ENCODE measurements around the gene GABRG3. TPM values are rescaled to one million over a fixed set of nuclear protein-coding genes. Genes with fewer than 3 reads are reported as not detected.

Gene GABRG3
- total and polyA plus RNA-seq, 10 of the 15 experiments (the other 5 are each of a cell fraction or from before 2014, with no cell fraction given), result 0.15 TPM; not detected in 9

GRCh38 chr15:27418726-27419125 is 447.7 kb downstream of the GABRG3 start:
- ATAC-seq (no peak), DNase-seq (ENCODE audit: low read depth, low spot score) (no peak), FAIRE-seq (no peak)
- ChIA-PET CTCF (no interaction called here), RAD21 (ENCODE audit: unreplicated experiment) (no interaction called here), SMC1A (ENCODE audit: uncharacterized antibody, unreplicated experiment) (no interaction called here), POLR2A (no interaction called here)
- no peaks in the 10 kb centered on the region for H3K36me3 ChIP-seq (ENCODE audit: control insufficient read depth in 2 of 2, insufficient read depth in 2 of 2, low read length in 1 of 2)
- no peaks in the 10 kb centered on the region; the same call in 2 of the 3 replicates for H3K9me3 ChIP-seq (replicated peaks; ENCODE audit: control insufficient read depth, insufficient read depth, low read length)
- no peak overlapping the region for H3K27ac ChIP-seq (ENCODE audit: control insufficient read depth, insufficient read depth)
- no peaks in the 10 kb centered on the region for H3K27me3 ChIP-seq (replicated peaks in 1 of 2; ENCODE audit: control insufficient read depth in 2 of 2, insufficient read depth in 2 of 2, low read length in 1 of 2)
- no peaks in the 10 kb centered on the region for H3K79me2 ChIP-seq (ENCODE audit: control insufficient read depth, insufficient read depth, low read length)
- no peak overlapping the region for H3K4me2 ChIP-seq (ENCODE audit: control insufficient read depth, insufficient read depth)
- H2AFZ ChIP-seq (ENCODE audit: control insufficient read depth, low read depth, low read length), result no peak overlapping the region
- no peak overlapping the region for H3K4me3 ChIP-seq
- no TSS peak for BruUV-seq (replicated peaks)
- intact Hi-C loops (cut with micrococcal nuclease; ENCODE audit: unreplicated experiment) (no loop called here), in situ Hi-C loops (cut with MboI) (no loop called here)
- TF ChIP-seq KLF5 (IDR thresholded peaks at IDR 0.05; ENCODE audit: partially characterized antibody) (no peak), ESRRA (IDR thresholded peaks at IDR 0.05; ENCODE audit: low read length) (no peak), ZNF592 (IDR thresholded peaks at IDR 0.05) (no peak), RELB (IDR thresholded peaks at IDR 0.05; ENCODE audit: low read depth) (no peak), IKZF1 (conservative IDR thresholded peaks at IDR 0.05) (no peak), KAT2A (conservative IDR thresholded peaks at IDR 0.05; ENCODE audit: control insufficient read depth, low read depth, low read length) (no peak), ETV6 (conservative IDR thresholded peaks at IDR 0.05 in 1 of 2, IDR thresholded peaks at IDR 0.05 in 1 of 2; ENCODE audit: borderline replicate concordance in 1 of 2, low read depth in 1 of 2) (no peak), NR2C2 (IDR thresholded peaks at IDR 0.05; ENCODE audit: borderline replicate concordance, control insufficient read depth, insufficient read length, low read depth) (no peak), SMAD1 (IDR thresholded peaks at IDR 0.05; ENCODE audit: low read depth, partially characterized antibody) (no peak)
- TF ChIP-seq, protein P1, sequence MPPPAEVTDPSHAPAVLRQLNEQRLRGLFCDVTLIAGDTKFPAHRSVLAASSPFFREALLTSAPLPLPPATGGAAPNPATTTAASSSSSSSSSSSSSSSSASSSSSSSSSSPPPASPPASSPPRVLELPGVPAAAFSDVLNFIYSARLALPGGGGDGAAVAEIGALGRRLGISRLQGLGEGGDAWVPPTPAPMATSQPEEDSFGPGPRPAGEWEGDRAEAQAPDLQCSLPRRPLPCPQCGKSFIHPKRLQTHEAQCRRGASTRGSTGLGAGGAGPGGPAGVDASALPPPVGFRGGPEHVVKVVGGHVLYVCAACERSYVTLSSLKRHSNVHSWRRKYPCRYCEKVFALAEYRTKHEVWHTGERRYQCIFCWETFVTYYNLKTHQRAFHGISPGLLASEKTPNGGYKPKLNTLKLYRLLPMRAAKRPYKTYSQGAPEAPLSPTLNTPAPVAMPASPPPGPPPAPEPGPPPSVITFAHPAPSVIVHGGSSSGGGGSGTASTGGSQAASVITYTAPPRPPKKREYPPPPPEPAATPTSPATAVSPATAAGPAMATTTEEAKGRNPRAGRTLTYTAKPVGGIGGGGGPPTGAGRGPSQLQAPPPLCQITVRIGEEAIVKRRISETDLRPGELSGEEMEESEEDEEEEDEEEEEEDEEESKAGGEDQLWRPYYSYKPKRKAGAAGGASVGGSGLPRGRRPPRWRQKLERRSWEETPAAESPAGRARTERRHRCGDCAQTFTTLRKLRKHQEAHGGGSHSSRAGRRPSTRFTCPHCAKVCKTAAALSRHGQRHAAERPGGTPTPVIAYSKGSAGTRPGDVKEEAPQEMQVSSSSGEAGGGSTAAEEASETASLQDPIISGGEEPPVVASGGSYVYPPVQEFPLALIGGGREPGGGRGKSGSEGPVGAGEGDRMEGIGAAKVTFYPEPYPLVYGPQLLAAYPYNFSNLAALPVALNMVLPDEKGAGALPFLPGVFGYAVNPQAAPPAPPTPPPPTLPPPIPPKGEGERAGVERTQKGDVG (CRISPR knock-in tag; IDR thresholded peaks at IDR 0.05), result no peak
- 1% methylated on average over 5 of the region's 5 CpGs for WGBS (ENCODE audit: insufficient coverage, insufficient replicate concordance, low lambda C conversion rate, missing lambda C conversion rate)
- no peak overlapping the region for H3K9ac ChIP-seq (ENCODE audit: control insufficient read depth, insufficient read depth, low read length)
- H4K20me1 ChIP-seq (ENCODE audit: control insufficient read depth, insufficient read depth), result no peaks in the 10 kb centered on the region
- H3K4me1 ChIP-seq (ENCODE audit: control insufficient read depth, insufficient read depth, low read length), result no peaks in the 10 kb centered on the region
